GM12878 (cell line): ENCODE data around the gene ANKRD24.

ENCODE experiments used
- CBX5 ChIP-seq: sonication (generic); IDR thresholded peaks from 2 replicates; pipeline ENCODE4 v1.6.1; 2016; ENCODE audit warnings: low read depth, moderate library complexity, mild to moderate bottlenecking, inconsistent platforms
- POLR2A ChIP-seq: IDR thresholded peaks from 2 replicates; pipeline ENCODE4 v1.6.1; 2011; ENCODE audit warnings: low read depth, mild to moderate bottlenecking, low read length
- SP1 ChIP-seq: IDR thresholded peaks from one replicate; pipeline ENCODE4 v1.6.1; 2011; ENCODE audit warnings: low read depth, low read length
- SUZ12 ChIP-seq: fragments of 200-600 bp; sonication (generic); IDR thresholded peaks from one replicate; pipeline ENCODE4 v1.6.1; 2018; ENCODE audit warnings: antibody characterized with exemption, mild to moderate bottlenecking; ENCODE audit not compliant: unreplicated experiment

- no peak for TF ChIP-seq SUZ12
- no peak for TF ChIP-seq CBX5
- TF ChIP-seq SP1 = no peak
- no peak for TF ChIP-seq POLR2A
Measured at GRCh38 chr19:4260613-4261191, 78.2 kb downstream of the ANKRD24 start.
